Measurements from ENCODE around the gene GUCY2D.

DNA sequence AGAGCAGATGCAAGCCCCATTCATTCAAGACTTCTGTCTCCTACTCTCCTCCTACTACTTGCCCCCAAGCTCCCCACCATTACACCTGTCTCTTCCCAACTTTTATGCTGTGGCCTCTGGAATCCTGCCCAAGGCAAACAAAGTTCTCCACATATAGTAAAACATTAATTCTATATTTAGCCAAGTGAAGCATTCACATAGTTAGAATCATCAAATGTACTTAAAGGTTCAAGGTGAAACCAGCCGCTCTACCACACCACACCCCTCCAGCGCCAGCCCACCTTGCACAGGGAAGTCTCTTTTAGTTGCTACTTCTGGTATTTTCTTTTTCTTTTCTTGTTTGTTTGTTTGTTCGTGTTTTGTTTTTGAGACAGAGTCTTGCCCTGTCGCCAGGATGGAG lies 25.4 kb upstream of the GUCY2D start:
- no peak for TF ChIP-seq EZH2 (IDR thresholded peaks at IDR 0.05)
- no peak for TF ChIP-seq POLR2AphosphoS5 (IDR thresholded peaks at IDR 0.05; ENCODE audit: borderline replicate concordance, low read depth, low read length)

Measured in SK-N-MC (cell line).